ENCODE results near the gene SNRPN. TPM values are rescaled to one million over a fixed set of nuclear protein-coding genes. Genes with fewer than 3 reads are reported as not detected.

SNRPN gene
- total RNA-seq, 5 donors from 2014 or later (not counting 1 experiment from before 2014, with no cell fraction given): 111 to 124 (median 120) TPM

Other genes with a start within 250 kb of the SNRPN start
- gene SNURF, start within 50 bp of the SNRPN start, total RNA-seq: 10 to 100 TPM; 15.6 to 42.8 (median 30.2) TPM